GM18867 (cell line): Measurements from ENCODE around the gene GLT8D1.
A peak's percentile ranks its signal among the peaks of the same experiment; 100 is the strongest.
"Not testable (repeated sequence)": the region's sequence is repeated elsewhere in the genome, so short reads cannot be mapped to it uniquely, and the experiment has no call there.

Experiments
- ATAC-seq: cut with Tn5 transposase; IDR thresholded peaks from one replicate; pipeline ENCODE4 v1.9.1; 2021; ENCODE audit warnings: mild to moderate bottlenecking, moderate library complexity; ENCODE audit not compliant: unreplicated experiment

GLT8D1 gene

DNA sequence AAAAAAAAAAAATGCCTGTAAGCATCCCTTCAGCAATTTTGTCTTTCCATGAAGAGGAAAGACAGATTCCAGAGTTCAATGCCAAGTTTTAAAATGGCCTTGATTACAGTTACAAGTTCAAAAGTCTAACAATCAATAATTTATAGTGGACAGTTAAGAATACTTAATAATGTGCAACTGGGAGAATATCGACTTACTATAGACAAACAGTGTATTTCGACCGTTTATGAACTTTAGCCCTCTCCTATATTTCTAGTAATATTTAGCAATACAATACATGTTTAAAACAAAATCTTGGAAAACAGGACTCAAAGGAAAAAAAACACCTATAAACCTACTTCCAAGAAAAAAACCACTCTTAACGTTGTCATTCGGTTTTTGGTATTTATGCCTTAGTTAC is 21.4 kb downstream of the GLT8D1 start:
- no peak for ATAC-seq

DNA sequence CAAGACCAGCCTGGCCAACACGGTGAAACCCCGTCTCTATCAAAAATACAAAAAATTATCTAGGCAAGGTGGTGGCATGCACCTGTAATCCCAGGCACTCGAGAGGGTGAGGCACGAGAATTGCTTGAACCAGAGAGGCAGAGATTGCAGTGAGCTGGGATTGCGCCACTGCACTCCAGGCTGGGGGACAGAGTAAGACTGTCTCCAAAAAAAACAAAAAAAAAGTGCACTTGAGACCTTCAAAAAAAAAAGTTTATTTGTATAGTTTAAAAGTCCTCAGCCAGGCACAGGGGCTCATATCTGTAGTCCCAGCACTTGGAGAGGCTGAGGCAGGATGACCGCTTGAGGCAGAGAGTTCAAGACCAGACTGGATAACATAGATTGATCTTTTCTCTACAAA is 22.0 kb downstream of the GLT8D1 start:
- no peak for ATAC-seq

- ATAC-seq = no peak
These were observed 23.6 kb downstream of the GLT8D1 start for GRCh38 chr3:52682016-52682415.

- no peak for ATAC-seq
These were observed 24.0 kb downstream of the GLT8D1 start for GRCh38 chr3:52681596-52681995.

DNA sequence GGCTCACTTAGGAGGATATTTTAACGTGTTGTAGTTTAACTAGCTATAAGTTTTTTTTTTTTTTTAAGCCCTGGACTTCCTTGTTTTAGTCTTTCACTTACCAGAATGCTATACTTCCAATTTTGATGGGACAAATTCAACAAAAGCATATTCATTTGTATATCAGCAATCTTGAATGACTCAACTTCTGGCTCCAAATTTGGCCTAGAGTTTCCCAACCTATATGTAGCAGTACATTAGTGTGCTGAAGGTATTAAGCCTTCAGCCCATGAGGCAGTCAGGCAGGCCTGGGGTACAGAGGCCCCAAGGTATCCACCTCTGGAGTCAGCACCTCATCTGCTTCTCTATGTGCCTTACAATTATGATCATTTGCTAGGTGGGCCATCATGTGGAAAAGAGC is 25.8 kb downstream of the GLT8D1 start:
- ATAC-seq = no peak

DNA sequence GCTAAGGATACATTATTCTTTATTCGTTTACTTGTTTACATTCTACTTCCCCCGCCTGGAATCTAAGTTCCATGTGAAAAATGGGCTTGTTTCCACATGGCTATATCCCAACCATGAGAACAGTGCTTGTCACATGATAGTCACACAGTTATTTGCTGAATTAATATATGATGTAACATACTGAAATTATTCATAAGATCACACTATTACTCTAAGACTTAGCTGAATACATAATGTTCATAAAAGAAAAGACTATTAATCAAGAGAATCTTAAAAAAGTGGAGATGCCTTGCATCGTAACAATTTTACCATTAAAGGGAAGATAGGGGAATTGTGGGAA is 26.4 kb downstream of the GLT8D1 start:
- no peak for ATAC-seq

DNA sequence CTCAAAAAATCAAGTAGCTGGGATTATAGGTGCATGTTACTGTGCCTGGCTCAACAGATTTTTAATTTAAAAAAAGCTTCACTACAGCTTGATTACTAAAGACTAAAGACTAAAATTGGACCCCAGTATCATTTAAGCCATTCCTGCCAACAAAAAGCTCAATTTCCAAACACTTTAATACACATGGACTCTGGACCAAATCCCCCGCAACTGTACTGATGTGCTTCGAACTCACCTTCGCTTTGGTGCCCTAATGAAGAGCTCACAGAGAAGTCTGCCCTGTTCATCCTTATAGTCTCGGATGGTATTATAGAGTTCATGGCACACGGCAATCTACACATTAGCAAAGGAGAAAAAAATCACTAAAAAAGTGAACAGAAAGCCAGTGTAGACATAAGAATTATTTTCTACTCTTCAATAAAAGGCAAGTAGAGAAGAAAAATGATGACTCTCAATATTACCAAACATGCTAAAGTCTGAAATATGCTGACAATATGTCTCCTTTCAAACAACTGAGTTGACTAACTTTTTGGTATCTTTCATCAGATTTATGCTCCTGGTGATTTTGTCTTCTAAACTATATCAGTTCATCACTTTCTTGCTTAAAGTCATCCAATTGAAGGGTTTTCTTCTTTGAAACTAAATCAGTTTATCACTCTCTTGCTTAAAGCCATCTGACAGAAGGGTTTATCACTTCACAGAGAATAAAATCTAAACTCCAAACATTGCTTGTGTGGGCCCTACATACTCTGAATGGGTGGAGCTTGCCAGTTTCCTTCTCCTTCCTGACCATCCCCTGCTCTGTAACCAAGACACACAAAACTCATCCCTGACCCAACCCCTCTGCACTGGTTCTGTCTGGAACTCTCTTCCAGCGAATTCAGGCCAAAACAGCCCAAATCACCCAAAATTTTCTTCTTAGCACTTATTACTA is 27.1 kb downstream of the GLT8D1 start:
- ATAC-seq = no peak

GRCh38 chr3:52676201-52676600 is 29.4 kb downstream of the GLT8D1 start:
- not testable (repeated sequence) for ATAC-seq

- no peak for ATAC-seq
These were observed 33.9 kb downstream of the GLT8D1 start for GRCh38 chr3:52671676-52672075.

GRCh38 chr3:52670621-52671521 is 34.7 kb downstream of the GLT8D1 start:
- peak; percentile 88 for ATAC-seq

GRCh38 chr3:52663098-52663497 is 42.5 kb downstream of the GLT8D1 start:
- ATAC-seq = no peak

- ATAC-seq = no peak
These were observed 45.5 kb downstream of the GLT8D1 start for GRCh38 chr3:52660046-52660445.

DNA sequence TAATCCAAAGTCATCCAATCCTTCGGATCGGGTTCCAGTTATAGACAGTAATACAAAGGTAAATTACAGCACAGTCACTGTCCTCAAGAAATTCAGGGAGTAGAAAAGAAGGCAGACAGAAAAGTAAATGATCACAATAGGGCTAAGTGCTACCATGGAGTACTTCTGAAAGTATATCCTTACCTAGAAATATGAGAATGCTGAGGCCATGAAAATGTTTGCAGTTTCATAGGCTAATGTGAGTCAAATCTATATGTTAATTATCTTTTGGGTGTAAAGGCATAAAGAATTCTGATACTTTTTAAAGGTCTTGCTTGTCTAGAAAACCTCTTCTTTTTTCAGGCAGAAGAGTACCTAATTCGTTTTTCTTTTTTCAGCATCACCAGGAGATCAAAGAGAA is 49.7 kb downstream of the GLT8D1 start:
- no peak for ATAC-seq

GRCh38 chr3:52651592-52651991 is 54.0 kb downstream of the GLT8D1 start:
- ATAC-seq = no peak

- ATAC-seq = no peak
These were observed 55.2 kb downstream of the GLT8D1 start for GRCh38 chr3:52650439-52650838.

DNA sequence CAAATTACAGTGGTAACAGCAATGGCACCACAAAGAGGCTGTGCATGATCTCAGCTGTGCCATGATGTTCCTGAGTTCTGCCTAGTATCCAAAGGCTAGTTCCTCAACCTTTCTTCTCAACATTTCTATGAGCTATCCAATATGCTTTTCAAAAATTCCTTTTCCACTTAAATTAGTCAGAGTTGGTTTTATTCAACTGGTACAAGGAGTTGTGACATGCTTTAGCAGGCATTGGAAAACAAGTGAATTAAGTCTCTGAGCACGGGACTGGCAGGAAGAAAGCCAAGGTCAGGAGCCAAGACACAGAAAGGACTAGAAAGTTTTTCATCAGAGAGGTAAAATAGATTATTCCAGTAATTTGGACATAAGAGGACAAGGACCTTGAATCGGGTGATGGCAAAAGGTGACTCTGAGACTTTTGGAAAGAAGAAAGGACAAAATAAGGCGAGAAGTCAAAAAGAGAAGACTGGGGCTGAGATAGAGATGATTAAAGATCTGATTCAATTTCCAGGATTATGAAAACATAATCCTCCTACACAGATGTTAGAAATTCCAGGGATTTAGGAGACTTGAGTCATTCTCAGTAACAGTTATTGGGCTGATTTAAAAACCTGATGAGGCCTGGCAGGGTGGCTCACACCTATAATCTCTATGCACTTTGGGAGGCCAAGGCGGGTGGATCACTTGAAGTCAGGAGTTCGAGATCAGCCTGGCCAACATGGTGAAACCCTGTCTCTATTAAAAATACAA is 56.0 kb downstream of the GLT8D1 start:
- ATAC-seq = no peak

GRCh38 chr3:52645549-52645948 is 60.0 kb downstream of the GLT8D1 start:
- ATAC-seq = no peak
